ENCODE results near the gene SMOC2. TPM values are rescaled to one million over a fixed set of nuclear protein-coding genes. Genes with fewer than 3 reads are reported as not detected.
A peak's percentile ranks its signal among the peaks of the same experiment; 100 is the strongest.
"Not testable (repeated sequence)": the region's sequence is repeated elsewhere in the genome, so short reads cannot be mapped to it uniquely, and the experiment has no call there.

Gene SMOC2
- total RNA-seq, 3 donors from 2014 or later (not counting 1 experiment from before 2014, with no cell fraction given) = not detected

DNA sequence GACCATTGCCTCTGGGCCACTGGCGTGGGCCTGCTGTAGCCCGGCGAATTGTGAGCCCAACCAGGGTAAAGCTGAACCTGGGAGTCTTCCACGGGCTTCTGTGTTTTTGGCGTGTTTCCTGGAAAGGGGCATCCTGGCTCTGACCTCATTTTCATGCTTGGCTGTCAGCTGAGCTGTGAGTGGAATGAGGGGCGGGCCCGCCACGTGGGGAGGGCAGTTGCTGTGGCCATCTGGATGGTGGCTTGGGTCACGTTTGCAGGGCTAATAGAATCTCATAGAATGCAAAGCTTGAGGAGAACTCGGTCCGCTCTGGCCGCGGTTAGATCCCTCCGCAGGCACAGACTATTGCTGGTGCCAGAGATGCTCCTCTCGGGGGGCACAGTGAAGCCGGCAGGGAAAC lies 263.0 kb downstream of the SMOC2 start:
- H3K4me3 Mint-ChIP-seq = no peak overlapping the region

GRCh38 chr6:168704678-168705077 lies 263.7 kb downstream of the SMOC2 start:
- intact Hi-C loops (cut with micrococcal nuclease) = no loop called here

More for the DNA sequence above, 263.0 kb downstream of the SMOC2 start:
- Histone ChIP-seq H3K4me1 (ENCODE audit: control insufficient read depth, insufficient read depth, low read length) (no peaks in the 10 kb centered on the region), H3K27me3 (ENCODE audit: control insufficient read depth, insufficient read depth, low read length) (no peaks in the 10 kb centered on the region), H3K27ac (ENCODE audit: low read length) (no peak overlapping the region), H3K36me3 (ENCODE audit: control insufficient read depth, insufficient read depth, low read length) (no peaks in the 10 kb centered on the region), H3K9me3 (ENCODE audit: control insufficient read depth, insufficient read depth, low read length) (peaks cover 2% of the 10 kb centered on the region), H3K4me3 (ENCODE audit: low read length) (no peak overlapping the region)
- H3K27ac Mint-ChIP-seq = no peak overlapping the region
- no peak for ATAC-seq
- H3K4me1 Mint-ChIP-seq = no peaks in the 10 kb centered on the region
- WGBS (ENCODE audit: insufficient coverage) = 91% methylated on average over 16 of the region's 16 CpGs
- intact Hi-C loops (cut with micrococcal nuclease) = no loop called here
- H3K36me3 Mint-ChIP-seq = no peaks in the 10 kb centered on the region
- H3K9me3 Mint-ChIP-seq = no peaks in the 10 kb centered on the region
- TF ChIP-seq CTCF (IDR thresholded peaks at IDR 0.05) = no peak
- DNase-seq = no peak
- H3K27me3 Mint-ChIP-seq (ENCODE audit: low read depth in 2 of 2) = peaks cover 5 to 12% of the 10 kb centered on the region in 2 donors

DNA sequence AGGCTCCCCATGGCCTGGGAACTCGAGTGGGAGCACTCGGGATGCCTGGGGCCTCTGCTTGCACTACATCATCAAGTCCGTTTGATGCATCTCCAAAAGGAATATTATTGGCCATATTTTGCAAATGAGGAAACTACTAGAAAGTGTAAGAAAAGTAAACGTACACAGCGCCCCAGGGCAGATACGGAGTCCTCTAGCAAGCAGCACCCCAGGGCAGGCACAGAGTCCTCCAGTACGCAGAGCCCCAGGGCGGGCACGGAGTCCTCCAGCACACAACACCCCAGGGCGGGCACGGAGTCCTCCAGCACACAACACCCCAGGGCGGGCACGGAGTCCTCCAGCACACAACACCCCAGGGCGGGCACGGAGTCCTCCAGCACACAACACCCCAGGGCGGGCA lies 264.3 kb downstream of the SMOC2 start:
- H3K4me1 Mint-ChIP-seq; H3K27ac Mint-ChIP-seq; DNase-seq; H3K27ac ChIP-seq (ENCODE audit: low read length); H3K36me3 ChIP-seq (ENCODE audit: control insufficient read depth, insufficient read depth, low read length); H3K4me3 Mint-ChIP-seq; H3K9me3 Mint-ChIP-seq; ATAC-seq; intact Hi-C loops (cut with micrococcal nuclease); H3K36me3 Mint-ChIP-seq; H3K4me1 ChIP-seq (ENCODE audit: control insufficient read depth, insufficient read depth, low read length); H3K27me3 ChIP-seq (ENCODE audit: control insufficient read depth, insufficient read depth, low read length); H3K4me3 ChIP-seq (ENCODE audit: low read length); H3K9me3 ChIP-seq (ENCODE audit: control insufficient read depth, insufficient read depth, low read length): not testable (repeated sequence)
- 88% methylated on average over 6 of the region's 16 CpGs for WGBS (ENCODE audit: insufficient coverage)
- peaks cover 9 to 19% of the 10 kb centered on the region in 2 donors for H3K27me3 Mint-ChIP-seq (ENCODE audit: low read depth in 2 of 2)

More at GRCh38 chr6:168704678-168705077, 263.7 kb downstream of the SMOC2 start:
- no peaks in the 10 kb centered on the region for H3K36me3 Mint-ChIP-seq
- Histone ChIP-seq H3K9me3 (ENCODE audit: control insufficient read depth, insufficient read depth, low read length) (peaks cover 2% of the 10 kb centered on the region), H3K4me3 (ENCODE audit: low read length) (no peak overlapping the region), H3K27ac (ENCODE audit: low read length) (no peak overlapping the region), H3K27me3 (ENCODE audit: control insufficient read depth, insufficient read depth, low read length) (no peaks in the 10 kb centered on the region), H3K36me3 (ENCODE audit: control insufficient read depth, insufficient read depth, low read length) (no peaks in the 10 kb centered on the region), H3K4me1 (ENCODE audit: control insufficient read depth, insufficient read depth, low read length) (no peaks in the 10 kb centered on the region)
- ATAC-seq = no peak
- DNase-seq = no peak
- H3K9me3 Mint-ChIP-seq = no peaks in the 10 kb centered on the region
- H3K27ac Mint-ChIP-seq = no peak overlapping the region
- H3K4me3 Mint-ChIP-seq = no peak overlapping the region
- no peaks in the 10 kb centered on the region for H3K4me1 Mint-ChIP-seq
- TF ChIP-seq CTCF (IDR thresholded peaks at IDR 0.05) = no peak
- 82% methylated on average over 4 of the region's 6 CpGs for WGBS (ENCODE audit: insufficient coverage)
- peaks cover 9 to 19% of the 10 kb centered on the region in 2 donors for H3K27me3 Mint-ChIP-seq (ENCODE audit: low read depth in 2 of 2)

GRCh38 chr6:168706471-168707177 lies 265.6 kb downstream of the SMOC2 start:
- TF ChIP-seq CTCF (IDR thresholded peaks at IDR 0.05) = no peak
- Mint-ChIP-seq H3K4me3 (no peak overlapping the region), H3K4me1 (no peaks in the 10 kb centered on the region), H3K27me3 (ENCODE audit: low read depth in 2 of 2) (peaks cover 9 to 19% of the 10 kb centered on the region in 2 donors), H3K27ac (no peak overlapping the region), H3K36me3 (no peaks in the 10 kb centered on the region), H3K9me3 (no peaks in the 10 kb centered on the region)
- Histone ChIP-seq H3K4me3 (ENCODE audit: low read length) (no peak overlapping the region), H3K9me3 (ENCODE audit: control insufficient read depth, insufficient read depth, low read length) (peaks cover 2% of the 10 kb centered on the region), H3K4me1 (ENCODE audit: control insufficient read depth, insufficient read depth, low read length) (no peaks in the 10 kb centered on the region), H3K27ac (ENCODE audit: low read length) (no peak overlapping the region), H3K27me3 (ENCODE audit: control insufficient read depth, insufficient read depth, low read length) (no peaks in the 10 kb centered on the region), H3K36me3 (ENCODE audit: control insufficient read depth, insufficient read depth, low read length) (no peaks in the 10 kb centered on the region)
- 90% methylated on average over 25 of the region's 25 CpGs for WGBS (ENCODE audit: insufficient coverage)
- DNase-seq (no peak), ATAC-seq (peak in 1 of 3 donors; percentile 31)
- intact Hi-C loops (cut with micrococcal nuclease) = no loop called here
